HCT116 (cell line): Measurements from ENCODE around the gene DIPK1B. TPM values are rescaled to one million over a fixed set of nuclear protein-coding genes. Genes with fewer than 3 reads are reported as not detected.

Experiments used
- ATAC-seq: fragments of 200-7000 bp; cut with Tn5 transposase; 2 replicates; pipeline ENCODE4 v1.9.1; 2020; ENCODE audit warnings: mild to moderate bottlenecking, moderate library complexity
- BruUV-seq: library from RNA; stranded (reverse); fragments of 400-500 nt; replicated peaks from 2 replicates; lab custom pipeline; 2021; lab: Mats Ljungman, UMichigan
- CTCF ChIA-PET: fragments of 300-600 bp; sonication (Branson Sonifier 250); formaldehyde crosslinking; loops from one replicate; lab custom pipeline; 2021; ENCODE audit warnings: antibody characterized with exemption; lab: Charles Lee
- POLR2A ChIA-PET: fragments of 300-600, 350-600 bp; sonication (Branson Sonifier 250); formaldehyde crosslinking; loops from one replicate; lab custom pipeline; 2021; ENCODE audit warnings: antibody characterized with exemption; lab: Charles Lee
- RAD21 ChIA-PET, 2 experiments: fragments of 300-600 bp; sonication (Branson Sonifier 250); formaldehyde crosslinking; loops; one replicate each; lab custom pipeline; 2023; ENCODE audit warnings: low total read pairs in 2 of 2; ENCODE audit not compliant: uncharacterized antibody in 2 of 2, unreplicated experiment in 2 of 2, low non-redundant PET in 1 of 2; lab: Charles Lee
- DNase-seq: peaks from one replicate; pipeline ENCODE4 v3.0.0-alpha.2; 2010; ENCODE audit warnings: low read depth, low spot score
- H2AFZ ChIP-seq: fragments of 200-600 bp; shearing (Covaris generic), sonication (generic); 2 replicates; pipeline ENCODE4 v1.6.1; 2017; ENCODE audit warnings: low read depth, mixed run types, mixed read lengths, antibody characterized with exemption, low read length; ENCODE audit not compliant: poor library complexity, severe bottlenecking
- H3K27ac ChIP-seq: 2 replicates; pipeline ENCODE4 v1.5.1; 2012; ENCODE audit warnings: low read depth, low read length
- H3K27me3 ChIP-seq: fragments of 200-600 bp; sonication (generic); 2 replicates; pipeline ENCODE4 v1.6.1; 2016; ENCODE audit warnings: mixed run types, low read length, mixed read lengths; ENCODE audit not compliant: insufficient read depth
- H3K36me3 ChIP-seq, 2 experiments: fragments of 200-500 bp in 1 of 2; fragments of 200-600 bp in 1 of 2; sonication (Bioruptor generic) in 1 of 2; sonication (generic) in 1 of 2; 2 replicates each; pipeline versions ENCODE4 v1.5.1 to v1.6.1; 2014 to 2016; ENCODE audit warnings: low read length in 2 of 2, inconsistent platforms in 1 of 2, mixed read lengths in 1 of 2, mixed run types in 1 of 2; ENCODE audit not compliant: insufficient read depth in 2 of 2, control insufficient read depth in 1 of 2
- H3K4me1 ChIP-seq, 2 experiments: fragments of 200-600 bp in 1 of 2; sonication (generic) in 1 of 2; 2 replicates each; pipeline versions ENCODE4 v1.5.1 to v1.6.1; 2012 to 2017; ENCODE audit warnings: low read length in 2 of 2, inconsistent platforms in 1 of 2, mild to moderate bottlenecking in 1 of 2, mixed read lengths in 1 of 2, mixed run types in 1 of 2, moderate library complexity in 1 of 2; ENCODE audit not compliant: insufficient read depth in 2 of 2, control insufficient read depth in 1 of 2
- H3K4me2 ChIP-seq: fragments of 200-600 bp; sonication (generic); 2 replicates; pipeline ENCODE4 v1.6.1; 2017; ENCODE audit warnings: mixed run types, low read length, mixed read lengths
- H3K4me3 ChIP-seq, 2 experiments: fragments of 200-600 bp in 1 of 2; sonication (generic) in 1 of 2; replicated peaks in 1 of 2; 2 replicates each; pipeline ENCODE4 v1.5.1; 2011 to 2016; ENCODE audit warnings: low read length in 2 of 2, control low read depth in 1 of 2, low read depth in 1 of 2, mild to moderate bottlenecking in 1 of 2, mixed read lengths in 1 of 2, mixed run types in 1 of 2
- H3K79me2 ChIP-seq: fragments of 200-600 bp; sonication (generic); 2 replicates; pipeline ENCODE4 v1.6.1; 2017; ENCODE audit warnings: mild to moderate bottlenecking, mixed run types, low read length, moderate library complexity, mixed read lengths; ENCODE audit not compliant: insufficient read depth
- H3K9ac ChIP-seq: fragments of 200-600 bp; sonication (generic); 2 replicates; pipeline ENCODE4 v1.6.1; 2016; ENCODE audit warnings: low read length, mixed read lengths
- H3K9me2 ChIP-seq: fragments of 200-600 bp; sonication (generic), shearing (Covaris generic); 2 replicates; pipeline ENCODE4 v1.6.1; 2017; ENCODE audit warnings: mixed run types, mild to moderate bottlenecking, moderate library complexity; ENCODE audit not compliant: insufficient read depth
- H3K9me3 ChIP-seq, 2 experiments: fragments of 200-500 bp in 1 of 2; fragments of 200-600 bp in 1 of 2; sonication (Bioruptor generic) in 1 of 2; sonication (generic) in 1 of 2; 2 replicates each; pipeline ENCODE4 v1.6.1; 2014 to 2017; ENCODE audit warnings: low read length in 2 of 2, mixed read lengths in 2 of 2, inconsistent platforms in 1 of 2, low read depth in 1 of 2, mild to moderate bottlenecking in 1 of 2, mixed run types in 1 of 2, moderate library complexity in 1 of 2; ENCODE audit not compliant: control insufficient read depth in 1 of 2, insufficient read depth in 1 of 2
- H4K20me1 ChIP-seq: fragments of 200-600 bp; sonication (generic), shearing (Covaris generic); 2 replicates; pipeline ENCODE4 v1.6.1; 2017; ENCODE audit warnings: mixed run types, mild to moderate bottlenecking, moderate library complexity; ENCODE audit not compliant: insufficient read depth
- CTCF ChIP-seq, 3 experiments: fragments of 200-600 bp in 1 of 3; sonication (generic) in 1 of 3; IDR thresholded peaks in 2 of 3; conservative IDR thresholded peaks in 1 of 3; 2 replicates each; pipeline ENCODE4 v1.5.1; 2012 to 2017; ENCODE audit warnings: low read depth in 2 of 3, low read length in 2 of 3, antibody characterized with exemption in 1 of 3, borderline replicate concordance in 1 of 3, control low read depth in 1 of 3, mild to moderate bottlenecking in 1 of 3, mixed read lengths in 1 of 3, mixed run types in 1 of 3, moderate library complexity in 1 of 3; ENCODE audit not compliant: insufficient read depth in 1 of 3
- EGR1 ChIP-seq: IDR thresholded peaks from 2 replicates; pipeline ENCODE4 v1.6.1; 2012; ENCODE audit warnings: low read depth
- ELF1 ChIP-seq: IDR thresholded peaks from 2 replicates; pipeline ENCODE4 v1.6.1; 2012; ENCODE audit warnings: low read depth, borderline replicate concordance
- RAD21 ChIP-seq: IDR thresholded peaks from 2 replicates; pipeline ENCODE4 v1.6.1; 2012; ENCODE audit warnings: low read depth, mild to moderate bottlenecking
- YY1 ChIP-seq: IDR thresholded peaks from 2 replicates; pipeline ENCODE4 v1.6.1; 2011; ENCODE audit warnings: low read length, low read depth, moderate library complexity, mild to moderate bottlenecking; ENCODE audit not compliant: insufficient replicate concordance; ENCODE audit errors: extremely low read depth
- ZBTB33 ChIP-seq: IDR thresholded peaks from 2 replicates; pipeline ENCODE4 v1.6.1; 2011; ENCODE audit warnings: mild to moderate bottlenecking, low read length, moderate library complexity; ENCODE audit not compliant: insufficient replicate concordance; ENCODE audit errors: extremely low read depth
- intact Hi-C: fragments of 100-400 bp; cut with micrococcal nuclease; formaldehyde crosslinking; loops from 2 replicates; pipeline ENCODE4 v1.10.0; 2022
- total RNA-seq: library from RNA; stranded (reverse); gene quantifications from one replicate; pipeline ENCODE4 v1.2.1, GENCODE V29; 2021; ENCODE audit not compliant: unreplicated experiment

The DIPK1B gene
- total RNA-seq, 1 experiment from 2014 or later, result 15.6 TPM

GRCh38 chr9:136667940-136668760 is 44.2 kb upstream of the DIPK1B start:
- no TSS peak for BruUV-seq
- CTCF ChIA-PET, result no interaction called here
- no peak overlapping the region for H3K9ac ChIP-seq
- no peak overlapping the region; the same call in 1 of the 2 replicates for H3K27ac ChIP-seq
- no peaks in the 10 kb centered on the region for H3K9me3 ChIP-seq
- RAD21 ChIA-PET, result no interaction called here
- ATAC-seq (no peak), DNase-seq (no peak)
- TF ChIP-seq YY1 (no peak), EGR1 (no peak), RAD21 (no peak), ELF1 (no peak)
- no peaks in the 10 kb centered on the region for H3K36me3 ChIP-seq
- no peaks in the 10 kb centered on the region for H3K27me3 ChIP-seq
- H4K20me1 ChIP-seq, result no peaks in the 10 kb centered on the region
- H3K9me2 ChIP-seq, result no peaks in the 10 kb centered on the region
- H3K4me2 ChIP-seq, result no peak overlapping the region
- peaks cover 0 to 36% of the 10 kb centered on the region in 2 experiments; a peak in 2 of 4 replicates for H3K4me1 ChIP-seq
- H2AFZ ChIP-seq, result no peak overlapping the region
- no peaks in the 10 kb centered on the region for H3K79me2 ChIP-seq
- POLR2A ChIA-PET, result no interaction called here
- no peak overlapping the region for H3K4me3 ChIP-seq
- intact Hi-C loops, result no loop called here

GRCh38 chr9:136668983-136669790 is 43.2 kb upstream of the DIPK1B start:
- ChIA-PET CTCF (no interaction called here), RAD21 (no interaction called here)
- intact Hi-C loops, result no loop called here
- H2AFZ ChIP-seq, result no peak overlapping the region
- no peak for ATAC-seq
- TF ChIP-seq ZBTB33, result no peak
- TF ChIP-seq CTCF (IDR thresholded peaks at IDR 0.05 in 2 of 3, conservative IDR thresholded peaks at IDR 0.05 in 1 of 3; ENCODE audit: borderline replicate concordance in 1 of 3, insufficient read depth in 1 of 3, low read depth in 2 of 3, low read length in 2 of 3), result 0 out of 6 replicates have a peak, but pooled peaks of 1 of the 3 experiments have one; percentile 2
- TF ChIP-seq, all 23 proteins: peak for 1
- no peaks in the 10 kb centered on the region for H3K9me3 ChIP-seq
- peak overlapping the region; percentile 6; the same call in 1 of the 2 replicates for H3K27ac ChIP-seq
- no TSS peak for BruUV-seq
- no peaks in the 10 kb centered on the region for H3K79me2 ChIP-seq
- H3K27me3 ChIP-seq, result no peaks in the 10 kb centered on the region
- H4K20me1 ChIP-seq, result no peaks in the 10 kb centered on the region
- no peak overlapping the region for H3K4me3 ChIP-seq
- no peak overlapping the region for H3K9ac ChIP-seq
- H3K9me2 ChIP-seq, result no peaks in the 10 kb centered on the region
- DNase-seq, result no peak
- H3K4me1 ChIP-seq, result peaks cover 0 to 36% of the 10 kb centered on the region in 2 experiments; a peak in 2 of 4 replicates
- H3K4me2 ChIP-seq, result peak overlapping the region; percentile 9; the same call in 1 of the 2 replicates
- POLR2A ChIA-PET, result no interaction called here
- peaks cover 0 to 3% of the 10 kb centered on the region in 2 experiments; a peak in 2 of 4 replicates for H3K36me3 ChIP-seq
